Activated naive CD4-positive, alpha-beta T cell treated with anti-CD3 and anti-CD28 coated beads for 36 hours (primary cell): Measurements from ENCODE around the gene COL3A1. TPM values are rescaled to one million over a fixed set of nuclear protein-coding genes. Genes with fewer than 3 reads are reported as not detected.

Experiments used
- CTCF ChIA-PET: fragments of 350-600 bp; sonication (Branson Sonifier 250); formaldehyde crosslinking; loops from one replicate; lab custom pipeline; 2021; ENCODE audit warnings: antibody characterized with exemption; lab: Charles Lee
- DNase-seq: peaks from one replicate; pipeline ENCODE4 v3.0.0-alpha.2; 2020
- H3K27ac Mint-ChIP-seq: one replicate; pipeline ENCODE4 v1.8.0; 2021; ENCODE audit warnings: mild to moderate bottlenecking, mixed read lengths
- H3K27me3 Mint-ChIP-seq: one replicate; pipeline ENCODE4 v1.8.0; 2021; ENCODE audit warnings: low read depth, mixed read lengths
- H3K36me3 Mint-ChIP-seq: one replicate; pipeline ENCODE4 v1.8.0; 2021; ENCODE audit warnings: low read depth, mixed read lengths
- H3K4me1 Mint-ChIP-seq: one replicate; pipeline ENCODE4 v1.8.0; 2021; ENCODE audit warnings: low read depth, mixed read lengths
- H3K4me3 Mint-ChIP-seq: one replicate; pipeline ENCODE4 v1.8.0; 2021; ENCODE audit warnings: mild to moderate bottlenecking, moderate library complexity, mixed read lengths
- H3K9me3 Mint-ChIP-seq: one replicate; pipeline ENCODE4 v1.8.0; 2021; ENCODE audit warnings: mixed read lengths
- intact Hi-C: fragments of 100-400 bp; cut with micrococcal nuclease; formaldehyde crosslinking; loops from one replicate; pipeline ENCODE4 v1.15.1; 2023
- total RNA-seq, 2 experiments: library from RNA; stranded (reverse); gene quantifications; one replicate each; pipeline ENCODE4 v1.2.3, GENCODE V29; 2021

Gene COL3A1
- total RNA-seq, 2 experiments from 2014 or later: not detected

GRCh38 chr2:189008555-189009262 lies 34.5 kb downstream of the COL3A1 start:
- no peak overlapping the region for H3K4me3 Mint-ChIP-seq
- DNase-seq: no peak
- no peaks in the 10 kb centered on the region for H3K36me3 Mint-ChIP-seq
- H3K4me1 Mint-ChIP-seq: no peaks in the 10 kb centered on the region
- CTCF ChIA-PET: no interaction called here
- H3K27ac Mint-ChIP-seq: no peak overlapping the region
- intact Hi-C loops: no loop called here
- no peaks in the 10 kb centered on the region for H3K9me3 Mint-ChIP-seq
- peaks cover 2% of the 10 kb centered on the region for H3K27me3 Mint-ChIP-seq

GRCh38 chr2:189010536-189010935 lies 36.4 kb downstream of the COL3A1 start:
- peaks cover 2% of the 10 kb centered on the region for H3K27me3 Mint-ChIP-seq
- no peak overlapping the region for H3K4me3 Mint-ChIP-seq
- no peak overlapping the region for H3K27ac Mint-ChIP-seq
- no peaks in the 10 kb centered on the region for H3K36me3 Mint-ChIP-seq
- CTCF ChIA-PET: no interaction called here
- no peaks in the 10 kb centered on the region for H3K9me3 Mint-ChIP-seq
- H3K4me1 Mint-ChIP-seq: no peaks in the 10 kb centered on the region
- no peak for DNase-seq
- intact Hi-C loops: no loop called here

GRCh38 chr2:189012351-189012750 lies 38.2 kb downstream of the COL3A1 start:
- no peaks in the 10 kb centered on the region for H3K9me3 Mint-ChIP-seq
- H3K27ac Mint-ChIP-seq: no peak overlapping the region
- no peak overlapping the region for H3K4me3 Mint-ChIP-seq
- H3K27me3 Mint-ChIP-seq: peaks cover 6% of the 10 kb centered on the region
- H3K36me3 Mint-ChIP-seq: no peaks in the 10 kb centered on the region
- no peak for DNase-seq
- intact Hi-C loops: no loop called here
- no peaks in the 10 kb centered on the region for H3K4me1 Mint-ChIP-seq
- CTCF ChIA-PET: interaction anchor here (0.7 kb wide), 1 partner anchor 9 kb away, joined by 4 read pairs; no protein-coding TSS in a partner anchor

GRCh38 chr2:189013031-189013430 lies 38.9 kb downstream of the COL3A1 start:
- Mint-ChIP-seq H3K9me3 (no peaks in the 10 kb centered on the region), H3K4me3 (no peak overlapping the region), H3K27me3 (peaks cover 6% of the 10 kb centered on the region), H3K27ac (no peak overlapping the region), H3K4me1 (no peaks in the 10 kb centered on the region), H3K36me3 (no peaks in the 10 kb centered on the region)
- CTCF ChIA-PET: no interaction called here
- intact Hi-C loops: no loop called here
- no peak for DNase-seq

GRCh38 chr2:189013671-189014448 lies 39.7 kb downstream of the COL3A1 start:
- DNase-seq: no peak
- Mint-ChIP-seq H3K36me3 (no peaks in the 10 kb centered on the region), H3K27me3 (peaks cover 6% of the 10 kb centered on the region), H3K27ac (no peak overlapping the region), H3K4me3 (no peak overlapping the region), H3K4me1 (no peaks in the 10 kb centered on the region), H3K9me3 (no peaks in the 10 kb centered on the region)
- CTCF ChIA-PET: no interaction called here
- intact Hi-C loops: no loop called here

GRCh38 chr2:189014449-189015138 lies 40.4 kb downstream of the COL3A1 start:
- Mint-ChIP-seq H3K27ac (no peak overlapping the region), H3K27me3 (peaks cover 10% of the 10 kb centered on the region), H3K4me1 (no peaks in the 10 kb centered on the region), H3K4me3 (no peak overlapping the region), H3K36me3 (no peaks in the 10 kb centered on the region), H3K9me3 (no peaks in the 10 kb centered on the region)
- intact Hi-C loops: no loop called here
- CTCF ChIA-PET: no interaction called here
- no peak for DNase-seq

GRCh38 chr2:189015359-189015758 lies 41.2 kb downstream of the COL3A1 start:
- Mint-ChIP-seq H3K36me3 (no peaks in the 10 kb centered on the region), H3K4me1 (no peaks in the 10 kb centered on the region), H3K27me3 (peaks cover 10% of the 10 kb centered on the region), H3K9me3 (no peaks in the 10 kb centered on the region), H3K27ac (no peak overlapping the region), H3K4me3 (no peak overlapping the region)
- CTCF ChIA-PET: no interaction called here
- DNase-seq: no peak
- intact Hi-C loops: no loop called here

- Mint-ChIP-seq H3K4me3 (no peak overlapping the region), H3K9me3 (no peaks in the 10 kb centered on the region), H3K27ac (no peak overlapping the region), H3K36me3 (no peaks in the 10 kb centered on the region), H3K27me3 (peaks cover 10% of the 10 kb centered on the region), H3K4me1 (no peaks in the 10 kb centered on the region)
- intact Hi-C loops: no loop called here
- CTCF ChIA-PET: no interaction called here
- DNase-seq: no peak
These were observed 42.2 kb downstream of the COL3A1 start for GRCh38 chr2:189016311-189016861.

- H3K36me3 Mint-ChIP-seq: no peaks in the 10 kb centered on the region
- intact Hi-C loops: no loop called here
- no peak for DNase-seq
- CTCF ChIA-PET: no interaction called here
- peaks cover 13% of the 10 kb centered on the region for H3K27me3 Mint-ChIP-seq
- H3K4me3 Mint-ChIP-seq: no peak overlapping the region
- no peaks in the 10 kb centered on the region for H3K4me1 Mint-ChIP-seq
- no peak overlapping the region for H3K27ac Mint-ChIP-seq
- no peaks in the 10 kb centered on the region for H3K9me3 Mint-ChIP-seq
These were observed 44.5 kb downstream of the COL3A1 start for GRCh38 chr2:189018631-189019030.

- Mint-ChIP-seq H3K9me3 (no peaks in the 10 kb centered on the region), H3K36me3 (no peaks in the 10 kb centered on the region), H3K4me1 (no peaks in the 10 kb centered on the region), H3K4me3 (no peak overlapping the region), H3K27ac (no peak overlapping the region), H3K27me3 (peaks cover 19% of the 10 kb centered on the region)
- no peak for DNase-seq
- intact Hi-C loops: no loop called here
- CTCF ChIA-PET: no interaction called here
These were observed 46.0 kb downstream of the COL3A1 start for GRCh38 chr2:189020179-189020578.

- no peak for DNase-seq
- Mint-ChIP-seq H3K27me3 (peaks cover 21% of the 10 kb centered on the region), H3K27ac (no peak overlapping the region), H3K4me1 (no peaks in the 10 kb centered on the region), H3K36me3 (no peaks in the 10 kb centered on the region), H3K4me3 (no peak overlapping the region), H3K9me3 (no peaks in the 10 kb centered on the region)
- CTCF ChIA-PET: no interaction called here
- intact Hi-C loops: no loop called here
These were observed 47.9 kb downstream of the COL3A1 start for GRCh38 chr2:189022053-189022481.

GRCh38 chr2:189022492-189022891 lies 48.3 kb downstream of the COL3A1 start:
- H3K4me3 Mint-ChIP-seq: no peak overlapping the region
- DNase-seq: no peak
- H3K27ac Mint-ChIP-seq: no peak overlapping the region
- intact Hi-C loops: no loop called here
- no peaks in the 10 kb centered on the region for H3K4me1 Mint-ChIP-seq
- CTCF ChIA-PET: no interaction called here
- H3K36me3 Mint-ChIP-seq: no peaks in the 10 kb centered on the region
- H3K9me3 Mint-ChIP-seq: no peaks in the 10 kb centered on the region
- peaks cover 18% of the 10 kb centered on the region for H3K27me3 Mint-ChIP-seq
